Stimulated activated CD8-positive, alpha-beta memory T cell treated with anti-CD3 and anti-CD28 coated beads, Interleukin-12 subunit alpha, Interleukin-12 subunit beta, amount 100 ng/mL, for 24 hours (primary cell): Measurements from ENCODE around the gene TMEM217.

ENCODE experiments used
- DNase-seq: peaks from one replicate; pipeline ENCODE4 v3.0.0-alpha.2; 2020; ENCODE audit errors: extremely low read depth

The TMEM217 gene

GRCh38 chr6:37169496-37170272 lies 88.3 kb downstream of the TMEM217 start, which contains the start of gene PIM1:
TSS of gene PIM1 (plus strand) at chr6:37170152. CDS start at chr6:37170576, 424 bp downstream.
- DNase-seq = peak; percentile 99

GRCh38 chr6:37168811-37169495 lies 89.0 kb downstream of the TMEM217 start:
- DNase-seq = no peak

- no peak for DNase-seq
These were observed 89.7 kb downstream of the TMEM217 start for GRCh38 chr6:37168163-37168758.

GRCh38 chr6:37162740-37163139 lies 95.2 kb downstream of the TMEM217 start:
- no peak for DNase-seq
